GM06990 (cell line): ENCODE data around the gene TCFL5.

Source experiments
- DNase-seq: peaks from one replicate; pipeline ENCODE4 v3.0.0-alpha.2; 2011; ENCODE audit not compliant: insufficient read length; ENCODE audit errors: extremely low read depth
- H3K27me3 ChIP-seq: replicated peaks from 2 replicates; pipeline ENCODE4 v1.6.0; 2011; ENCODE audit warnings: low read length; ENCODE audit not compliant: control insufficient read depth, insufficient read depth
- H3K36me3 ChIP-seq: 2 replicates; pipeline ENCODE4 v1.5.1; 2011; ENCODE audit warnings: low read length; ENCODE audit not compliant: control insufficient read depth, insufficient read depth
- H3K4me3 ChIP-seq: replicated peaks from 2 replicates; pipeline ENCODE4 v1.5.1; 2011; ENCODE audit warnings: low read depth, mild to moderate bottlenecking, control low read depth, low read length
- CTCF ChIP-seq: IDR thresholded peaks from 2 replicates; pipeline ENCODE4 v1.5.1; 2011; ENCODE audit warnings: low read length, control low read depth, mild to moderate bottlenecking, inconsistent platforms; ENCODE audit not compliant: insufficient read depth, poor library complexity, severe bottlenecking

The TCFL5 gene

GRCh38 chr20:62818592-62819493, 42.8 kb downstream of the TCFL5 start:
- H3K27me3 ChIP-seq: no peaks in the 10 kb centered on the region; the same call in 1 of the 2 replicates
- no peak overlapping the region for H3K4me3 ChIP-seq
- H3K36me3 ChIP-seq: peaks cover 2% of the 10 kb centered on the region
- DNase-seq: no peak
- no peak for TF ChIP-seq CTCF

GRCh38 chr20:62817975-62818591, 43.5 kb downstream of the TCFL5 start:
- Histone ChIP-seq H3K4me3 (no peak overlapping the region), H3K27me3 (no peaks in the 10 kb centered on the region; the same call in 1 of the 2 replicates), H3K36me3 (peaks cover 2% of the 10 kb centered on the region)
- no peak for TF ChIP-seq CTCF
- no peak for DNase-seq

- peaks cover 4% of the 10 kb centered on the region for H3K36me3 ChIP-seq
- DNase-seq: no peak
- no peaks in the 10 kb centered on the region; the same call in 1 of the 2 replicates for H3K27me3 ChIP-seq
- TF ChIP-seq CTCF: no peak
- H3K4me3 ChIP-seq: no peak within 1 kb of the TSS
Measured at GRCh38 chr20:62816884-62817873, 44.4 kb downstream of the TCFL5 start, which contains the start of gene COL9A3. Gene COL9A3, plus strand, starts transcription at chr20:62817050. Its CDS starts 15 bp downstream, at chr20:62817065.

GRCh38 chr20:62816031-62816883, 45.4 kb downstream of the TCFL5 start:
- Histone ChIP-seq H3K36me3 (peaks cover 7% of the 10 kb centered on the region), H3K27me3 (no peaks in the 10 kb centered on the region; the same call in 1 of the 2 replicates), H3K4me3 (no peak overlapping the region)
- no peak for TF ChIP-seq CTCF
- DNase-seq: no peak
